Fibroblast of the aortic adventitia (primary cell): ENCODE results near the gene USP15. TPM values are rescaled to one million over a fixed set of nuclear protein-coding genes. Genes with fewer than 3 reads are reported as not detected.

Source experiments
- DNase-seq: peaks from one replicate; pipeline ENCODE4 v3.0.0-alpha.2; 2010; ENCODE audit warnings: low read depth
- H3K4me3 ChIP-seq: 2 replicates; pipeline ENCODE4 v1.5.1; 2011; ENCODE audit warnings: low read depth, mild to moderate bottlenecking, control low read depth, low read length, moderate library complexity
- total RNA-seq: library from RNA; depleted of rRNA; stranded (reverse); fragments of >200 nt; gene quantifications from 2 replicates; pipeline ENCODE4 v1.2.3, GENCODE V29; 2012; ENCODE audit warnings: low replicate concordance
- TF ChIP-seq, protein P1 (sequence below): IDR thresholded peaks from 2 replicates; pipeline ENCODE4 v1.5.1; 2011; ENCODE audit warnings: mild to moderate bottlenecking, low read length, control low read depth, inconsistent platforms; ENCODE audit not compliant: insufficient read depth

Gene USP15
- total RNA-seq, 1 donor, result 65.7 TPM

DNA sequence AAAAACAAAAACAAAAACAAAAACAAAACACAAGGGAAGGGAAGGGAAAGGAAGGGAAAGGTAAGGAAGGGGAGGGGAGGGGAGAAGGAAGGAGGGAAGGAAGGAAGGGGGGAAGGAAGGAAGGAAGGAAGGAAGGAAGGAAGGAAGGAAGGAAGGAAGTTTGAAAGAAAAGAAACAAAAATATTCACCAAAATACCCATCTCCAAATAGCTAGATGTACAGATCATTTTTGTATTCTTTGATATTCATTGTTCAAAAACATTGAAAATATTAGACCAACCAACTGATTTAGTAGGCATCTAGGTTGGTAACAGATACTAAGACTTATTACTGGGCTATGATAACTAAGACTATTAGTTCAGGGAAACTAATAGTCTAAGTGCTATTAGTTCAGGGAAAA is 39.1 kb upstream of the USP15 start:
- DNase-seq, result no peak
- H3K4me3 ChIP-seq, result no peak overlapping the region
- TF ChIP-seq, protein P1, sequence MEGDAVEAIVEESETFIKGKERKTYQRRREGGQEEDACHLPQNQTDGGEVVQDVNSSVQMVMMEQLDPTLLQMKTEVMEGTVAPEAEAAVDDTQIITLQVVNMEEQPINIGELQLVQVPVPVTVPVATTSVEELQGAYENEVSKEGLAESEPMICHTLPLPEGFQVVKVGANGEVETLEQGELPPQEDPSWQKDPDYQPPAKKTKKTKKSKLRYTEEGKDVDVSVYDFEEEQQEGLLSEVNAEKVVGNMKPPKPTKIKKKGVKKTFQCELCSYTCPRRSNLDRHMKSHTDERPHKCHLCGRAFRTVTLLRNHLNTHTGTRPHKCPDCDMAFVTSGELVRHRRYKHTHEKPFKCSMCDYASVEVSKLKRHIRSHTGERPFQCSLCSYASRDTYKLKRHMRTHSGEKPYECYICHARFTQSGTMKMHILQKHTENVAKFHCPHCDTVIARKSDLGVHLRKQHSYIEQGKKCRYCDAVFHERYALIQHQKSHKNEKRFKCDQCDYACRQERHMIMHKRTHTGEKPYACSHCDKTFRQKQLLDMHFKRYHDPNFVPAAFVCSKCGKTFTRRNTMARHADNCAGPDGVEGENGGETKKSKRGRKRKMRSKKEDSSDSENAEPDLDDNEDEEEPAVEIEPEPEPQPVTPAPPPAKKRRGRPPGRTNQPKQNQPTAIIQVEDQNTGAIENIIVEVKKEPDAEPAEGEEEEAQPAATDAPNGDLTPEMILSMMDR, result no peak

DNA sequence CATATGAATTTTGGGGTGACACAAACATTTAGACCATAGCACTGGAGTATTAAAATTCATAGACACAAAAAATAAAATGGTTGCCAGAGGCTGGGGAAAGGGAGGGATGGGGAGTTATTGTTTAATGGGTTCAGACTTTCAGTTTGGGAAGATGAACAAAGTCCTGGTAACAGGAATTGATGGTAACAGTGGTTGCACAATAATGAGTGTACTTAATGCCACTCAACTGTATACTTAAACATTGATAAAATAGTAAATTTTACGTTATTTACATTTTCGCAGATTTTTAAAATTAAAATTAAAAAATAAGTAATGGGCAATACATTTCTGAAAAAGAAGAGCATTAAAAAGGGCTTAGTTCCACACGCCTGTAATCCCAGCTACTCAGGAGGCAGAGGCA is 35.6 kb upstream of the USP15 start:
- H3K4me3 ChIP-seq, result no peak overlapping the region
- DNase-seq, result no peak
- TF ChIP-seq, protein P1, result no peak

DNA sequence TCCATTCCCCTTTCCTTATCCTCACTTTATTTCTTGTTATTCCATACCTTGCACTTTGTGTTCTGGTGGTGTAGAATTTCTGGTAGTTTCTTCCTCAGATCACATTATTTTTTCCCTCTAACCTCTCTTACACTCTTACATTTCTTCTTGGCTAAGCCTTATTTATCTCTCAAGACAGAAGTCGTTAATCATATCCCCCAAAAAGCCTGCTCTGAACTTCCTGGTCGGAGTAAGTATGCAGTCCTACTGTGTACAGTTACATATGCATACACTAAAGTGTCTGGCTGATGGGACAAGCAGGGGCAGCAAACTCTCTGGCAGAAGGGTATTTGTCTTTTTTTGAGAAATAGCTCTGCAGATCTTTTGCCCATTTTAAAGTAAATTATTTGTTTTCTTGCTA is 33.1 kb upstream of the USP15 start:
- no peak overlapping the region for H3K4me3 ChIP-seq
- DNase-seq, result no peak
- TF ChIP-seq, protein P1, result no peak

GRCh38 chr12:62230652-62231051 is 29.6 kb upstream of the USP15 start:
- no peak overlapping the region for H3K4me3 ChIP-seq
- DNase-seq, result no peak
- TF ChIP-seq, protein P1, result no peak

DNA sequence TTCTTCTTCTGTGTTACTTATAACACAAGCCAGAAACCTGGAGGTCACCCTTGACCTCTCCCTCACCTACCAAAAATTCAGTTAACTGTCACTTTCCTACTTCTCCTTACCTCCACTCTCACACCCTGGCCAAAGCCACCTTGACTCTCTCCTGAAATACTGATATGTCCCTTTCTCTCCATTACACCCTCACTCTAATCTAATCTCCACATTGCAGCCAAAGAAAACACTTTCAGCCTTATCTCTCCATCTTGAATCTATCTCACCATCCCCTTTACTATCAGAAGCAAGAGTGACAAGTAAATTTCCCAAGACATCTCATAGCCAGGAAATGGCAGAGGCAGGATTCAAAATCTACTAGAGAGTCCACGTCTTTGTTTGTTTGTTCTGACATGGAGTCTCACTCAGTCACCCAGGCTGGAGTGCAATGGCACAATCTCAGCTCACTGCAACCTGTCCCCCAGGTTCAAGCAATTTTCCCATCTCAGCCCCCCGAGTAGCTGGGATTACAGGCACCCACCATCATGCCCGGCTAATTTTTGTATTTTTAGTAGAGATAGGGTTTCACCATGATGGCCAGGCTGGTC is 28.0 kb upstream of the USP15 start:
- no peak for DNase-seq
- TF ChIP-seq, protein P1, result no peak
- H3K4me3 ChIP-seq, result no peak overlapping the region

DNA sequence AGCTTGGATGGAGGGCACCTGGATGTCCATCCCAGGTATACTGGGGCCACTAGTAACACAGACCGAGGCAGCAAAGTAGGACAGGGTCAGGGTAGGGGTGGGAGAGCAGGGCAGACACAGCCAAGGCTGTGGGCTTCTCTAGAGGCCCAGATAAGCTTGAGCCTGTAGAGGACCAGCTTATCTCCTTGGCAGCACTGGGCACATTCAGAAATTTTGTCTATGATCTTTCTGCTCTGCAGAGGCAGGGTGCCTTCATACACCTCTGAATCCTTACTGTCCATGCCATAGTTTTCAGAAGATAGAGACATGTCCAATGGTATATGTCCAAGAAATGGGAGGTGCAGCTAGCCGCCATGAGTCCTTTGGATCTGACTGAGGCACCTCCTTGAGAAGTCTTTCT is 26.4 kb upstream of the USP15 start:
- TF ChIP-seq, protein P1, result no peak
- H3K4me3 ChIP-seq, result no peak overlapping the region
- no peak for DNase-seq

DNA sequence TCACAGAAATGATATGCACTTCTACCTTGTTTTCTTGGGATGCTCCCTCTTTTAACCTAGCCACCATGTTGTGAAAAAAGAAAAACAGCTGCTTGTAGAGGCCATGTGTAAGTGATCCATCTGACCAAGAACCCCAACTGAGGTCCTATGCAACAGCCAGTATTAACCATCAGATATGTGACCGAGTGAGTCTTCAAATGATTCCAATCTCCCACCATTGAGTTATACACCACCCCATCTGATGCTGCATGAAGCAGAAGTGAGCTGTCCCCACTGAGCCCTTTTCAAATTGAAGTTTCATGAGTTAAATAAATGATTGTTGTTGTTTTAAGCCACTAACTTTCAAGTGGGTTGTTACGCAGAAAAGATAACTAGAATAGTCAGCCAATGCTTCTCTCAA is 20.6 kb upstream of the USP15 start:
- TF ChIP-seq, protein P1, result no peak
- DNase-seq, result no peak
- H3K4me3 ChIP-seq, result no peak overlapping the region
